A204.1 (cell line): ENCODE measurements around the gene CAMKMT.

Source experiments
- FAIRE-seq: peaks from 2 replicates; lab custom pipeline; 2012; peaks lifted over from hg19 to GRCh38; lab: Jason Lieb, UNC

The CAMKMT gene

DNA sequence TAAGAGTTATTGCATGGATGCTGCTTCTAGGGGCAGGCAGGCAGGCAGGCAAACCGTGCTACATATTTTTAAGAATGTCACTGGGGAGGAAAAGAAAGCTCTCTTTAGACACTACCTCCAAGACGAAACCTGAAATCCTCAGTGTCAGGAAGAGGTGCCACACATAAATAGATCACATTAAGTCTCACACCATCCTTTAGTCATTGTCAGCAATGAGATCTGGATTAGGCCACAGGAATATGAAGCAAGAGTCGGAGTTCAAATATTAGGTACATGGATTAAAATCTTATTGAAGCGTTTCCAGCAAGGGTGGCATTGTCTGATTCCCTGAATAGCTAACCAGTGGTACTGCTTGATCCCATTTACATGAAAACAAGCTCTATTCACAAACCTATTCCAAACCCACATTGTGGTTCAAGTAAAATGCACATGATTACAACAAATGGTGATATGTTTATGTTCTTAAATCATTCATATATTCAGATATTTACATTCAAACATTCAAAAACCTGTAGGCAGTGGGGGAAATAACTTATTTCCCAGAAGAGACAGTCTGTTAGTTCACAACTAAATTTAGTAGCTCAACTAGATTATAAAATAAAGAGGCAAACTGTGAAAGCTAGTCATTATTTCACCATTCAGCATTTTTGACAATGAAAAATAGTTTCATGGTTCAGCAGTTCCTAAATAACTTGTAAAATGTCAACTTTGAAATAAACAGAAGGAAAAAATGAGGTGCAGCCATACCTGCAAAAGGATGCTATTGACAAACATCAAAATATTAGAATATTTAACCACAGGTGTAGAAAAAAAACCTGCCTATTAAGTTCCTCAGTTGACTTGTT lies 384.4 kb downstream of the CAMKMT start:
- FAIRE-seq = no peak

DNA sequence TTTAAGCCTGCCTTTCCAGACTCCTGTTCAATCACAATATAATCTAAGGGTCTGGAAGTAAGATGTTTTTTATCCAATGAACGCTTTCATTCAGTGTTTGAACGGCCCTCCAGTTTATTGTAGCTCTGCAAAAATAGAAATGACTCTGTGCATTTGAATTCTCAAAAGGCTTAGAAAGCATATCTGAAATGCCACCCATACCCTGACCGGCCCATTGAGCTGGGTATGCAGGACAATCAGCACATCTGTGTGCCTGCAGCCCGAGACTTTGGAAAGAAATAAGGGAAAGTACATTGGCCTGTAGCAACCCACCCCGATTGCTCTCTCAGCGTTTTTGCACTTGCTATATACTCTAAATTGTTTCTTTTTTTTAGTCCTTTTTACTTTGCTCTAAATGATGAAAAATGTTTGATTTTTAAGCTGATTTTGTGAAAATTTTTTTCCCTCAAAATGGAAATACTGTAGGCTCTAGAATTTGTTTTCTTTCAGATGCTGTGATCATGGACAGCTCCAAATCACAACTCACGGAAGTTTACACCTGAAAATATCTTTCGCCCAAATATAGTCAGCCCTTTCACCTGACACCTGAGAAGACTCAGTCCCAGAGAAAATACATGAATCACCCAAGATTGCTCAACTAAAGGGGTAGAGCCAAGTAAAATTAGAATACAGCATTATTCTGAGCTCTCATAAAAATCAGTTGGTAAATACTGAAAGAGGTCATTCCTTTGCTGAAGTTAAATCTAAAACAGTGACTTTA lies 385.3 kb downstream of the CAMKMT start:
- no peak for FAIRE-seq

DNA sequence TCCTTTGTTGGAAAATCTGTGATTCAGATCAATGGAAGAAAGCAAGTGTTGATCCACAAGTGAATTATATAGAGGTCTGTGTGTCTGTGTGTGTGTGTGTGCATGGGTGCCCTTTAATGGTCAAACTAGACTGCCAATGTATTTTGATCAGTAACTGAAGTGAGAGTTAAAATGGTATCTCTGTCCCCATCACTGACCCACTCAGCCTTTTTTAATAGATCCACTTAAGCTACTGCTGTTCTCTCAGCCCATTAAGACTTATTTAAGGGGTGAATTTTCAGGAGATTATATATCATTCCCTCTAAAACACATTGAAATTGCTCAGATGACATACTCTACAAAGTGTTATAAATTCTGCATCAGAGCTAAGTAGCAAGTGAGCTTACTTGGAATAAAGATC lies 386.0 kb downstream of the CAMKMT start:
- no peak for FAIRE-seq

DNA sequence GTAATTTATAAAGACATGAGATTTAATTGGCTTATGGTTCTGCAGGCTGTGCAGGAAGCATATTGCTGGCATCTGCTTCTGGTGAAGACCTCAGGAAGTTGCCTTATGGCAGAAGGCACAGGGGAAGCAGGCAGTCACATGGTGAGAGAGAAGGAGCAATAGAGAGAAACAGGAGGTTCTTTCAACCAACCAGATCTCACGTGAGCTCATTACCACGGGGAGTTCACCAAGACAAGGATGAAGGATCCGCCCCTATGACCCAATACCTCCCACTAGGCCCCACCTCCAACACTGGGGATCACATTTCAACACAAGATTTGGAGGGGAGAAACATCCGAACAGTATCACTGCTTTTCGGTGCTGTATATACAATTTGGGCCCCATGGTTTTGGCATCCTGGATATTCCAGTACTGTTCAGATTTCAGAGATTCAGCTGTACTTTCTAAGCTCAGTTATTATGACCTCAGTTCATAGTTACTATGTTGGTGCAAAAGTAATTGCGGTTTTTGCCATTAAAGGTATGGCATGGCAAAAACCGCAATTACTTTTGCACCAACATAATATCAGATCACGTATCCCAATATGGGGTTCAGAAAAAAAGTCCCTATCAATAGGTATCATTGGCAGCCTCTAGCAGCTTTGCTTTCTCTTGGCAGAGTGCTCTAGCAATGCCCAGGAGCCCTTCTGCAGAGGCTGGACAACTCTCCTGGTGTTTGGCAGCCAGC lies 390.2 kb downstream of the CAMKMT start:
- FAIRE-seq = no peak

DNA sequence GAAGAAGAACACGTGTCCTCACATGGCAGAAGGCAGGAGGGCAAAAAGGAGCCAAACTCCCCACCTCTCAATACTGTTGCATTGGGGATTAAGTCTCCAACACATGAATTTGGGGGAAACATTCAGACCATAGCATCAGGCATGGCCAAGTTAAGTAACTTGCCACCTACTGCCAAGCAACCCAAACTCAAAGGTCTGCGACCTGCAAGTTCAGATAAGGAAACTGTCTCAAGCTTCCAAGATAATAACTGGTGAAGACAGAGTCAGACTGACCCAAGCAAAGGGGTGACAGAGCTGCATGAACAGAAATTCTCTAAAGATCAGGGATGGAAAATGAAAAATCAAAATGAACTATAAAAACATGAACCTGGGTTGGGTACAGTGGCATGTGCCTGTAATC lies 391.0 kb downstream of the CAMKMT start:
- no peak for FAIRE-seq

DNA sequence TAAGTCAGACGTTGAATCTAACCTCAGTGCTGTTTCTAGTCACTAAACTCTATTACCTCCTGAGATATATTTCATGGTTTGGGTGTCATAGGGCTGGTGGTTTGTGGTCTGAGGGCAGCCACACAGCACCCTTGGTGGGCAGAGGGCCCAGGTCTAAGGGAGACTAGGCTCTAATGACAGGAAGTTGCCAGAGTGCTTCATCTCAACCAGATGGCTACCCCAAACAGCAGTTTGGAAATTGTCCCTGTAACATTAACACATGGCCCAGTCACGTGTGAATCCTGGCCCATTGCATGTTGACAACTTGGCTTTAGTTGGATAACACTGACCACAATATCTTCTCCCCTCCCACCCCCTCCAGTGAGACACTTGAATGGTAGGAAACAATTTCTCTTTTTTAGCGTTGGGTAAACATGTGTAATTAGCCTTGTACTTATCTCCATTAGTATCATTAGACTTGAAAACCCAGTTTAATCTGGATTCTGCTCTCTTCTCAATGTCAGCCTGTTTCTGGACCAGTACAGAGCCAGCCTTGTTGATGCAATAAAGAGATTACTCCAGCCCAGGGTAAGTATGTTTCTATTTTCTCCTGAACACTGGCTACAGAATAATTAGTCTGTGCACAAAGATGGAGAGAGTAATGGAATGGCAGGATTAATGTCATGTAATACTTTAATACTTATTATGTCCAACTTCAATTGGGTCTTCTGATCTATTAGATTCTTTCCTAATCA lies 392.0 kb downstream of the CAMKMT start:
- FAIRE-seq = no peak

DNA sequence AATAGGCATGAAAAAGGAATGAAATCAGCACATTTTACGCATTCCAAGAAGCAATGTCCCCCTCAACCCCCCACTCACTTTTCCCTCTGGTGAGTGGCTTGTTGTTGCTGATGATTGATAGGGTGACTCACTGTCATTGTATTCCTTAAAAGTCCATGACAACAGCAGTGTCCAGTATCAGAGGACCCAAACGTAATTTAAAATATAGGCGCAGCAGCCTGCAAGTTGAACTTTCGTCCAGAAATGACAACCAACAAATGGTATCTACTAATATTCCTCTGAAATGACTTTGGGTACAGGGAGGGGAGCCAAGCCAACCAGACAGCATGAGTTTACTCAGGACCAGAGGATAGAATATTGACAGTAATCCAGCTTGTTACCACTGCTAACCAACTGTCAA lies 396.8 kb downstream of the CAMKMT start:
- FAIRE-seq = no peak

DNA sequence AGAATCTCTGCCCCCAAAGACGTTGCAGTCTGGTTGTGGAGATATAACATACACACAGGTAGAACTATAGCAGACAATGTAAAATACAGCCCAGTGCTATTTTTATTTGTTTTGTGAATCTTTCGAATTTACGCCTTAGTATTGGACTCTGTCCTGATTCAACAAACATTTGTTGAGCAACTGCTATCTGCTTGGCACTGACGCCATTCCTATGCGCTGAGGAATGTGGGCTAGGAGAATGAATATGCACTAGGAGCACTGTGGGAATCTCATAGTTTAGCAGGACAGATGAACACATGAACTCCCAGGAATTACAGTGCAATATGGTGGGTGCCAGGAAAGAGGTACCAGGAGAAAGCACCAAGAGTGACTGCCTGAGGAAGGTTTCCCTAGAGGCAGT lies 398.1 kb downstream of the CAMKMT start:
- FAIRE-seq = no peak

DNA sequence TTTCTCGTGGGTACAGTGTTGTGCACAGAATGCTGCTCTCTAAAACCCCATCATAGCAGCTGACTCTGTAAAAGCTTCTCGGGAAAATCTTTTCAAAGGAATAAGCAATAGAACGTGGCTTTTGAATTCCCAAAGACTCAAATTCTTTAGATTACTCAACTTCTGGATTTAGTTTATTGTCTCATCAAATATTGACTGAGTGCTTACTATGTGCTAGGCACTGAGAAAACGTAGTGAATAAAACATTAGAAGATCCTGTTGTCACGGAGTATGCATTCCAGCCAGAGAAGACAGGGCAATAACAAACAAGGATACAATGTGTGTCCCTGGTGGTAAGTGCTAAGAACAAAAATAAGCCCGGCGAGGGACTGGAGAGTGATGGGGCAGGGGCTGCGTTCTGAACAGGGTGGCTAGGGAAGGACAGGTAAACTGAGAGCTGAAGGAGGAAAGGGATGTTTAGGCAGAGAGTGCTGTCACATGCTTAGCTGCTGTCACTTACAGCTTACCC lies 401.6 kb downstream of the CAMKMT start:
- no peak for FAIRE-seq

DNA sequence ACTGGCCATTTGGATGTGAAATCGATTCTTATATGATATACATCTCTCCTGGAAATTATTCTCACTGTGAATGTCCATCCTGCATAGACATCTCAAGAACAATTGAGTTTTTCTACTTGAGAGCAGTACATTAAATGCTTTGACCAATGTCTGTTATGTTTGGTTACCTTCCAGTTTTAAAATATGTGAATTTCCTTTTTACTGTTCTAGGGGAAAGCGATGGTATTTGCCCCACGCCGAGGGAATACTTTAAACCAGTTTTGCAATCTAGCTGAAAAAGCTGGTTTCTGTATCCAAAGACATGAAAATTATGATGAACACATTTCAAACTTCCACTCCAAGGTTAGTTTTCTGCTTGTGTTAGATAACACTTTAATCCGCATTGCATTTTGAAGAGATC lies 404.5 kb downstream of the CAMKMT start:
- FAIRE-seq = no peak

DNA sequence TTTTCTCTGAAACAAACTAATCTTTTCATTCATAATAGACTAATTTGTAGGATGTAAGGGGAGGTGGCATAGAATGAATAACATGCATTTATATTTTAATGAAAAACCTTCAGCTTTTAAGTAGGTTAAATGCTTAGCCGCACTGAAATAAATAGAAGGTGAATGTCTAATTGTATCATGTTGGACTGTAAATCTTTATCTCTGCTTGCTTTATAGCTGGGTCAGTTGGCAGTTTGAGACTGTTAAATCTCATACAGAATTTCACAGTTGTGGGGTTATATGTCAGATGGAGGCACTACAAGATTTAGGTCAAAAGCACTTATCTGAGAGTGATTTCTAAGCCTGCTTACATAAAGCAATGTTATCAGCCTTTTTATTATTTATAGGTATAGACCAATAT lies 405.0 kb downstream of the CAMKMT start:
- FAIRE-seq = no peak

DNA sequence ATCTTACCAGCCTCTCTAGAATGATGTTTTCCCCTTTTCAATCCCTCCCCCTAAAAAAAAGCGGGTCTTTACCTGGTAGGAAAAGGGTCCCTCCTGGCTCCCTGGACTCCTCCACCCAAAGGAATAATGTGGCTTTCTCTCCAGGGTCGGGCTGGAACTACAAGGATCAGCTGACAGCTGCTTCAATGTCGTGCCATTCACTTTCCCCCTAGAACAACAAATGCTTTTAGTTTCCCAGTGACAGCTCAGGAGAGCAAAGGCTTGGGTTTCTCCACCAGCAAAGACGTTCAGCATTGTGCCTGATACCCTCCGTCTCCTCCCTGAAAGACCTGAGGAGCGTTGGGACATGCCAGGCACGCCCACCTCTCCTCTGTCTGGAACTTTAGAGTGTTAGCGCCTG lies 405.9 kb downstream of the CAMKMT start:
- FAIRE-seq = no peak

DNA sequence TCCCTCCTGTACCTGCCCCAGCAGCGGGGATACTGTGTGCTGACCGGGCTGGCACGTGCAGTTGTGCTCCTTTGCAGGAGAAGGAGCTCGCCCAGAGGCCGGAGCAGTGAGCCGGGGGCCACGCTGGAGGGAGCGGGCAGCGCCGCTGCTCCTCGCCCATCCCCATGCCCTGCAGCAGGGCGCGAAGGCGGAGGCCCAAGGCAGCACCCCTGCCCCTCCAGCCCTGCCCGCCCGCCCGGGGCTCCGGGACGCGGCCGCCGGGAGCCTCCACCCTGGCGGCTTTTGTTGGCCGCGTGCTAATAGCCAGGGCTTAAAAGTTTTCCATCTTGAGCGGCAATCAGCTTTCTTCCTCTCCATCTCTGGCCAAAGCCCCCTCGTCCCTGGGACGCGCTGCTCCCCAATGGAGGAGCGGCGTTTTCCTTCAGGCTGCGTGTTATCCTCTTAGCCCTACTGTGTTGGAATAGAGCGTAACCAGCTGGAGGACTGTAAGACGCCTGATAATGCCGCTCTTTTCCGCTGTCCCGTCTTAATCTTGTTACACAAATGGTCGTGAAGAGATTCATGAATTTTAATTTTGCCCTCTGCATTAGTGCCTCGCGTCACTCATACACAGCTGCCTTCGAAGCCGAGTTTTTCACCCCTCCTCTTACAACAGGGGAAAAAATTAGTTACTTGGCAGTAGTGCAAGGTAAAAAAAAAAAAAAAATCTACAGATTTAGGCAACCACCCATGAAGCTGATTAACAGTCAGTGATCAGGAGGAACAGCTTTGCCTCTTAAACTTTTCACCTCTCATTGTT lies 406.9 kb downstream of the CAMKMT start:
- FAIRE-seq = no peak

DNA sequence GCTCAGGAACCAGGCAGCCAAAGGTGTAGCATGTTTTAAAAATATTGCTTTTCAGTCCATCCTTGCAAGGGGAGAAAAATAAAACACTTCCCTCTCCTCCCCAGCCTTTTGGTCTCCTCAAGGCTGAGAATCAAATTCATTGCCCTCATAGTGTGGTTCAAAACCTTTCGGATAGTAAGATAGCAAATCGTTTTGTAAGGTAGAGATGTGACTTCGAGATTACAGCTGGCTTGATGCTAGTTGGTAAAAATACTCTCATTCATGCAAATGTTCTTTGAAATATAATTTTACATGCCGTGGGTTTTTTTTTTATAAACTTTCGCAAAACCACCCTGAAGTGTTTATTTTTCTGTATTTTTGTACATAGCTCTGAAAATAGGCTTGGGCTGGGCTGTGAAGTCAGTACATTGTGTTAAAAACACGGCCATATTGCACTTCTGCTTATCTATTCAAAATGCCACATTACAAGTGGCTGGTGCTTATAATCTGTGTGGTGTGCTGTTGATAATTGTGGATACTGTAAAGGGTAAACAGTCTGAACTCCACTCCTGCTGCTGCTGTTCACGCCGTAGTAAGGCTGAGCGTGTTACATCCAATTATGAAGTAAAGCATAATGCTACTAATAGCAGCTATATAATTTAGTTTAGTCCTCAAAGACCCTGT lies 407.7 kb downstream of the CAMKMT start:
- FAIRE-seq = no peak

DNA sequence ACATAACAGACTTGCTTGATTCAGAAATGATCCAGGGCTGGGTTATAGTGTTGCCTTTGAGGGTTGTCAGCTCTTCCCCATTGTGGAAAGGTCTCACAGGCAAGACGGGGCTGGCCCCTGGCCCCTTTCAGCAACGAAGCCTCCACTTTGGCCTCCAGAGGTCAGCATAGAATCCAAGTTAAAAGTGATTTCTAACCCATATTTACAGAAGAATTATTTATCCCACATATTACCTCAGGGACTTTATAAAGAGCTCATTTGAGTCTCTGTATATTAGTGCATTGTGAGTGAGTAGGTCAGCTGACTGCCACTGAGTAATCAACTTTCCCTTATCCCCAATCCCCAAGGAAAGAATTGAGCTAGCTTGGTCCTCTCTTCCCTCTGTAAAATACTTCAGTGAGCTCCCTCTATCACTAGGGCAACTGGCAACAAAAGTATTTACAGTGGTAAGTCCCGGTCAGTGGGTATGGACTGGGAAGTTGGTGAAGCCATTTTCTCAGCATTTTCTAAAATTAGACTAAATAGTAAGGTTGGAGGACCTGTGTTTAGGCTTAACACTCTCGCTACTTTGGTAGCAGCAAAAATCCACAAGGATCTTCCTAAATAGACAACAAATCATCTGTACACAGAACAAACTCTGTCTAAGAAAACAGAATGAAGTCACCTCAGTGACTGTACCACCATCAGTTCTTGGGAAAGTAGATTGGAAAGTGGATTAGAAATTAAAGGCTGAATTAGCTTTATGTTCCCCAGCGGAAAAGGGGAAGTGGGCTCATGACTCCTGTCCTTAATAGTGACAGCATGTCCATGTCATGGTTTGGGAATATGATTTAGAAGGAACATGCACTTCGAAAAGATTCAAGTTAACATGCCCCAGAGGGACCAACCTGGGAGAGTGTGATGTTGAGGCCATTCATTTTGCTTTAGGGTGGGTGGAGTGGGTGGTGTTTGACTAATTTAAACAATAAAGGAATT lies 408.8 kb downstream of the CAMKMT start:
- no peak for FAIRE-seq

DNA sequence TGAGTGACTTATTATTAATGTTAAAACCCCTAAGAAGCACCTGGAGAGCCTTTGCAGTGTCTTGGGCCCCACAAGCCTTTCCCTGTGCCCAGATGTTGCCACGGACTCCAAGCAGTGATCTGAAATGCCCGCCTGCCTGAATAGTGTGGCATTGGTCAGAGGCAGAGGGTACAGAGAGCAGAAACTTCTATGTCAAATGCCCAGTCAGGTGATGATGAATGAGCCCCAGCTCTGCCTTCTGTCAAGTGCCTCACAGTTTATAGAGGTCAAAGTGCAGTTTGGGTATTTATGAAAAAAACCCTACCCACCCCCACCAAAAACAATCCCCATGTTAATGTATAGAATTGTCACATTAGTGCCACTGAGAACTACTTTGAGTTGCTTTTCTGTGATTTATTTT lies 409.8 kb downstream of the CAMKMT start:
- FAIRE-seq = no peak

DNA sequence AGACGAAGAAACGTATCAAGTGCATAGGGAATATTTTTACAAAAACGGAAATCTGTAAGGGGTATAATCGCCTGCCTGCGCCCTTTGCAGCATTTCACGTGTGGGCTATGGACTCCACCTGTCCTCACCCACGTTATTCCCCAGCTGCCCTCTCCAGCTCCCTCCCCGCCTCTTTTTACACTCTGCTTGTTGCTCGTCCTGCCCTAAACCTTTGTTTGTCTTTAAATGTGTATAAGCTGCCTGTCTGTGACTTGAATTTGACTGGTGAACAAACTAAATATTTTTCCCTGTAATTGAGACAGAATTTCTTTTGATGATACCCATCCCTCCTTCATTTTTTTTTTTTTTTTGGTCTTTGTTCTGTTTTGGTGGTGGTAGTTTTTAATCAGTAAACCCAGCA lies 410.4 kb downstream of the CAMKMT start:
- no peak for FAIRE-seq

DNA sequence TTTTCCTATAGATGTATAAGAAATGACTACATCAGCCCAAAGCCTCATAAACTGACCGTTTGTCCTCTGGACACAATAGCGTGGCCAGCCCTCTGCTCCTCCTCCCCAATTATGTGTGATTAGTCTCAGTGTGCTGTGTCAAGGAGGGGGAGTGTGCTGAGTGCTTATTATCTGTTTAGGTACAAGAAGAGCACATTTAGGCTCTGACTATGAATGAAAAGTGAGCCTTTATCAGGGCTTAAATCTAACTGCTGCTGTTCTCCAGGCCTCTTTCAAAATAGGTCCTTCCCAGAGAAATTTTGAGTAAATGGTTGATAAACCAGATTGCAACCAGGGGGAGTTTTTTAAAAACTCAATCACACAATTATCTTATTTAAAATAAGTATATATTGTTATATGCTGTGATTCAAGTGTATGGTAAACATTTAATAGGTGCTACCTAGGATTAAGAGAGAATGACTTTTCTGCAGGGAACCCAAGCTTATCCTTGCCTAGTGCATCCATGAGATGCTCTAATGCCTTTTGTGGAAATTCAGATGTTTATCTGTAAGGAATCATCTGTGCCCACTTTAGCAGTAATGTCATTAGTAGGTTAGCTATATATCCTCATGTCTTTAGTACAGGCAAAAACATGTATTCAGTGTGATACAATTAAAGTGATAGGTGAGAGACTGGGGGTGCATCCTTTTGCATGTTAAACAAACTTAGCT lies 411.1 kb downstream of the CAMKMT start:
- no peak for FAIRE-seq
